Upper lobe of left lung (tissue), 4 donors: ENCODE data around the gene AQP5.

Experiments used
- CTCF ChIP-seq, 6 experiments: fragments of 450-650 bp in 4 of 6; fragments of 200-600 bp in 2 of 6; sonication (generic) in 2 of 6; IDR thresholded peaks; one replicate each; pipeline ENCODE4 v1.5.1; 2016 to 2019; ENCODE audit warnings: antibody characterized with exemption in 6 of 6
- POLR2A ChIP-seq, 4 donors: fragments of 450-650 bp; IDR thresholded peaks; one replicate each; pipeline ENCODE4 v1.5.1; 2016 to 2017; ENCODE audit warnings: antibody characterized with exemption in 4 of 4, mild to moderate bottlenecking in 2 of 4

GRCh38 chr12:50004696-50005095 is 43.0 kb downstream of the AQP5 start:
- no peak for TF ChIP-seq POLR2A (IDR thresholded peaks at IDR 0.05)
- TF ChIP-seq CTCF (IDR thresholded peaks at IDR 0.05), result no peak
